ENCODE results near the gene SLC33A1.
"Not testable (repeated sequence)": the region's sequence is repeated elsewhere in the genome, so short reads cannot be mapped to it uniquely, and the experiment has no call there.

Gene SLC33A1

GRCh38 chr3:155861476-155862183, 7.4 kb upstream of the SLC33A1 start:
- DNase-seq (ENCODE audit: low read depth) = no peak

DNA sequence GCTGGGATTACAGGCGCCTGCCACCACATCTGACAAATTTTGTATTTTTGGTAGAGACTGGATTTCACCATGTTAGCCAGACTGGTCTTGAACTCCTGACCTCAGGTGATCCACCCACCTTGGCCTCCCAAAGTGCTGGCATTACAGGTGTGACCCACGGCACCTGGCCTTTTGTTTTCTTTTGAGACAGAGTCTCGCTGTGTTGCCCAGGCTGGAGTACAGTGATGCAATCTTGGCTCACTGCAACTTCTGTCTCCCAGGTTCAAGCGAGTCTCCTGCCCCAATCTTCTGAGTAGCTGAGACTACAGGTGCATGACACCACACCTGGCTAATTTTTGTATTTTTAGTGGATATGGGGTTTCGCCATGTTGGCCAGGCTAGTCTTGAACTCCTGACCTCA, 6.2 kb upstream of the SLC33A1 start:
- DNase-seq (ENCODE audit: low read depth) = not testable (repeated sequence)

- no peak for DNase-seq (ENCODE audit: low read depth)
Observed at GRCh38 chr3:155859859-155860258, 5.6 kb upstream of the SLC33A1 start.

DNA sequence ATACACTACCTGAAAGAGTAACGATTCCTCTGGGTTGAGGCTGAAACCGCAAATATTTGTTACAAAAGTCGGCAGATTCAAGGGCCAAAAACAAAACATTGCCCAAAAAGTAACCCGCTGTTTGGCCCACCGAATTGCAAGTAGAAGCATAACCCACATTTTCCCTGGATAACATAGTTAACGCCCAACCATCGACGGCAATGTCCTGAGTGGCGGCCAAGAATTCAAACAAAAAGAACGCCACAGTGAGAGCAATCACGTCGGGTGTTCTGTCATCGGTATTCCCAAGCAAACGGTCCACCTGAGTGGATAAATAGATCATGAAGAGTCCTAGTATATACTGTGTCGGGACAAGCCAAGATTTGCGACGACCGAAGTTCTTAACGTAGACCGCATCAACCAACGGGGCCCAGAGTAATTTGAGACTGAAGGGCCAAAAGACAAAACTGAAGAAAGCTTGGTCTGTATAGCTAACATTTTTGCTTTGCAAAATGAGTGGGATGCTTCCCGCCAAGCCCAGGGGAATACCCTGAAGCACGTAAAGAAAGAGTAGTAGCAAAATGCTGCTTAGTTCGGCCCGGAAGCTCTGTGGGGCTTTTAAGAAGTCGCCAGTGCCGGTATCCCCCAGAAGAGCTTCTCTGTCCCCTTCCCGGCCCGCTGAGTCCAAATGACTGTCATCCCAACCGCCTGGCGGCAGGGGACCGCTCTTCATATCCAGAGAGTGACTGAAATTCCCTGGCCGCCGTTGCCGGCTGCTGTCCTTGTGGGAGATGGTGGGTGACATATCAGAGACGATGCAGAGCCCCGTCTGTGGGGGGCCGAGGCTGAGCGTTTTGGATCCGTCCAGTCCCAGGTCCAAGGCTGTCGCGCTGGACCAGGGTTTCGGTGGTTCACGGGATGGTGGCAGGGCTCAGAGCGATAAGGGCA, 750 bp downstream of the SLC33A1 start:
- no peak for DNase-seq (ENCODE audit: low read depth)

- DNase-seq (ENCODE audit: low read depth) = no peak
Observed at GRCh38 chr3:155852341-155852740, 1.9 kb downstream of the SLC33A1 start.

- DNase-seq (ENCODE audit: low read depth) = not testable (repeated sequence)
Observed at GRCh38 chr3:155849404-155849803, 4.8 kb downstream of the SLC33A1 start.

DNA sequence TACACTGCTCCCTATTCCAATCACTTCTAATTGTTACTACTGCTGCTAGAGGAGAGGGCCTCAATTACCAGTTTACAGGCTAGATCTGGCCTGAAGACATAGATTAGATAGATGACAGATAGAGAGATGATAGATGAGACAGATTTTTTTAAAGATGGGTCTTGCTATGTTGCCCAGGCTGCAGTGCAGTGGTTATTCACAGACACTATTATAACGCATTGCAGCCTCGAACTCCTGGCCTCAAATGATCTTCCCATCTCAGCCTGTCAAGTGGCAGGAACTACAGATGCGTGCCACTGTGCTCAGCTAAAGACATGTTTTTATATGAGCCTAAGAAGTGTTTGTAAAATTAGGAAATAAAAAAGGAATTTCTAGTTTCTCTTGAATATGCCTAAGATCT, 6.2 kb downstream of the SLC33A1 start:
- no peak for DNase-seq (ENCODE audit: low read depth)

DNA sequence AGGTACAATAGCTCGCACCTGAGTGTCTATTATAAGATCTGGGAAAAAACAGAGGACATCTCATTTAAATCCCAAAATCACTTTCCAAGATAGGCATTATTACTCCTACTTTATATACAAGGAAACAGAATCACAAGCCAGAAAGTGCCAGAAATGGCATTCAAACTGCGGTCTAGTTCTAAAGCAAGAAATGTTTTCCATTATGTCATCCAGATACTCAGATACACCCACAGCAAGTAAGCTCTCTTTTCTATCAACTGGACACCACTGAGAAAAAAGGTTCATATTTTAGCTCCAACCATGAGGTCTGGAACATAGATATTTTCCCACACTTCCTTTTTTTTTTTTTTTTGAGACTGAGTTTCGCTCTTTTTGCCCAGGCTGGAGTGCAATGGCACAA, 8.1 kb downstream of the SLC33A1 start:
- DNase-seq (ENCODE audit: low read depth) = no peak

DNA sequence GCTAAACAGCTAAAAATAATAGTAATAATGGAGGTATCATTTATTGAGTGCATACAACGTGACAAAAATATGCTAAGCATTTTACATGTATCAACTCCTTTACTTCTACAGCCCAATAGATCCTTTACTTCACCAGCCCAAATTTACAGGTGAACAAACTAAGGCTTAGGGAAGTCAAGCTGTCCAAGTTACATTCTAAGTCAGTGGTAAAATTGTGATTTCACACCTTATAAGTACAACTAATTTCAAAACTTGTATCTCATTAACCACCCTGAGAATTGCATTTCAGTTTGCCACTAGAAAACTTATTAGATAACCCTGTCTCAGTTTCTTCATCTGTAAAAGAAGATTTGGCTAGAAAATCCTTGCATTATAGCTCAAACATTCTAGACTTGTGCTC, 10.7 kb downstream of the SLC33A1 start:
- DNase-seq (ENCODE audit: low read depth) = no peak

GRCh38 chr3:155835341-155836071, 18.7 kb downstream of the SLC33A1 start:
- no peak for DNase-seq (ENCODE audit: low read depth)

GRCh38 chr3:155828490-155829098, 25.6 kb downstream of the SLC33A1 start:
- DNase-seq (ENCODE audit: low read depth) = not testable (repeated sequence)

DNA sequence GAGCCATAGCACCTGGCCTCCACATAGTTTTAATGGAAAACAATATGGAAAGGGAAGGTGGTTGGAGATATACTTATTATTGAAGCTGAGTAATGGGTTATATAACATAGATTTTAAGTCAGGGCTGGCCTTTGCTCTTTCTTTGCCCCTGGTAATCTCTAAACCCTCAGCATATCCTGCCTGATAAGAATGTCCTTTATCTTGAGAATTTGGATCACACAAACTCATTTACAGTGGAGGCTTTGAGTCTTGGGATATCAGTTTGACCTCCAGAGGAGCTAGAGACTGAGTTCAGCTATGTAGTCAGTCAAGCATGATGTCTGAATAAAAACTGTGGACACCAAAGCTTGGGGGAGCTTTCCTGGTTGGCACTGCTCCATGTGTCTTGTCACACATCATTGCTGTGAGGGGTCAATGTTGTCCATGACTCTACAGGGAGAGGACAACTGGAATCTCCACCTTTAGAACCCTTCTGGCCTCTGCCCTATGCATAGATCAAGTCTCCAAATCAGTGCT, 39.1 kb downstream of the SLC33A1 start:
- DNase-seq (ENCODE audit: low read depth) = no peak

DNA sequence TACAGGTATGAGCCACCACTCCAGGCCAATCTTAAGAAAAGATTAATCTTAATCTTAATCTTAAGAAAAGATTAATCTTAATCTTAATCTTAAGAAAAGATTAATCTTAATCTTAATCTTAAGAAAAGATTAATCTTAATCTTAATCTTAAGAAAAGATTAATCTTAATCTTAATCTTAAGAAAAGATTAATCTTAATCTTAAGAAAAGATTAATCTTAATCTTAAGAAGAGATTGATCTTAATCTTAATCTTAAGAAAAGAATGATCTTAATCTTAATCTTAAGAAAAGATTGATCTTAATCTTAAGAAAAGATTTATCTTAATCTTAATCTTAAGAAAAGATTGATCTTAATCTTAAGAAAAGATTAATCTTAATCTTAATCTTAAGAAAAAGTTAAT, 41.0 kb downstream of the SLC33A1 start:
- DNase-seq (ENCODE audit: low read depth) = not testable (repeated sequence)

GRCh38 chr3:155809181-155809580, 45.0 kb downstream of the SLC33A1 start:
- no peak for DNase-seq (ENCODE audit: low read depth)

DNA sequence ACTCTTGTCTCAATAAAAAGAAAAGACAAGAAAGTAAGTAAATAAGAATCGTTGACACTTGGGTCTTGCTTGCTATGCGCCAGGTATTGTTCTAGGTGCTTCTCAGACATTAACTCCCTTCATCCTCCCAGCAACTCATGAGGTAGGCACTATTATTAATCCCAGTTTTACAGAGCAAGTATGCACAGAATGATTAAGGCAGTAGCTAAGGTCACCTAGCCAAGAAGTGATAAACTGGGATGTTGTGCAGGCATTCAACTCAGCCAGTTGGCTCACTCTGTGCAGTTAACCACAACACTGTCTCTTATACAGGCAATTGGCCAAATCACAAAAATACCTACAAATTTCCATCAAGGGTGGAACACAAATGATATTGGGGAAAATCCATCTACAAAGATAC, 46.4 kb downstream of the SLC33A1 start:
- no peak for DNase-seq (ENCODE audit: low read depth)

GRCh38 chr3:155805802-155806618, 48.2 kb downstream of the SLC33A1 start, which contains the start of gene C3orf33:
Gene C3orf33, minus strand, starts transcription at chr3:155806278. Its CDS starts 26 bp downstream, at chr3:155806252.
- peak; percentile 23 for DNase-seq (ENCODE audit: low read depth)

DNA sequence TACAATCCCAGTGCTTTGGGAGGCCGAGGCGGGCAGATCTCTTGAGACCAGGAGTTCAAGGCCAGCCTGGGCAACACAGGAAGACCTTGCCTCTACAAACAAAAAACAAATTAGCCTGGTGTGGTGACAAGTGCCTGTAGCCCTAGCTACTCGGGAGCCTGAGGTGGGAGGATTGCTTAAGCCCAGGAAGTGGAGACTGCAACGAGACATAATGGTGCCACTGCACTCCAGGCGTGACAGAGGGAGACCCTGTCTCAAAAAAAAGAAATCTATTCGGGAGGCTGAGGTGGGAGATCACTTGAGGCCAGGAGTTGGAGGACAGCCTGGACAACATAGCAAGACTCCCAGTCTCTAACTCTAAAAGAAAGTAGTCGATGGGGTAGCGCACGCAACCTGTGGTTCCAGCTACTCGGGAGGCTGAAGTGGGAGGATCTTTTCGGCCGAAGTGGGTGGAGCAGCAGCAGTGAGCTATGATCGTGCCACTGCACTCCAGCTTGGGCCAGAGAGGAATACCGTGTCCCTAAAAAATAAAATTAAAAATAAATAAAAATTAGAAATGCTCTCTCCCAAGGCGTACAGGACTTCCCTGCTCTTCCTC, 48.9 kb downstream of the SLC33A1 start:
- DNase-seq (ENCODE audit: low read depth) = peak; percentile 4

- DNase-seq (ENCODE audit: low read depth) = no peak
Observed at GRCh38 chr3:155804323-155804722, 49.9 kb downstream of the SLC33A1 start.

- no peak for DNase-seq (ENCODE audit: low read depth)
Observed at GRCh38 chr3:155792532-155792931, 61.7 kb downstream of the SLC33A1 start.

GRCh38 chr3:155791190-155791589, 63.0 kb downstream of the SLC33A1 start:
- no peak for DNase-seq (ENCODE audit: low read depth)

Data from stromal cell of bone marrow (primary cell).